ENCODE results near the gene CGRRF1. TPM values are rescaled to one million over a fixed set of nuclear protein-coding genes. Genes with fewer than 3 reads are reported as not detected.

CGRRF1 gene
- total and polyA plus RNA-seq, 2 of the 13 experiments (the other 11 are each of a cell fraction or from before 2014, with no cell fraction given) = 16.8 to 18.2 TPM

GRCh38 chr14:54556535-54556934 is 46.8 kb downstream of the CGRRF1 start (continued):
- no peak for TF ChIP-seq ZNF407 (CRISPR knock-in tag; IDR thresholded peaks at IDR 0.05; ENCODE audit: not compliant biosample characterization)
- no peak for TF ChIP-seq MIXL1 (CRISPR knock-in tag; IDR thresholded peaks at IDR 0.05)
- no peak for TF ChIP-seq CEBPZ (IDR thresholded peaks at IDR 0.05; ENCODE audit: low read length)
- TF ChIP-seq ZNF414 (CRISPR knock-in tag; IDR thresholded peaks at IDR 0.05) = no peak
- TF ChIP-seq ZFP37 (CRISPR knock-in tag; IDR thresholded peaks at IDR 0.05; ENCODE audit: borderline replicate concordance) = no peak
- no peak for TF ChIP-seq ZNF3 (CRISPR knock-in tag; IDR thresholded peaks at IDR 0.05)
- TF ChIP-seq ZNF879 (CRISPR knock-in tag; IDR thresholded peaks at IDR 0.05) = no peak
- TF ChIP-seq RARG (CRISPR knock-in tag; IDR thresholded peaks at IDR 0.05; ENCODE audit: low read depth) = no peak
- no peak for TF ChIP-seq NFATC3 (CRISPR knock-in tag; IDR thresholded peaks at IDR 0.05)
- TF ChIP-seq KAT7 (CRISPR knock-in tag; IDR thresholded peaks at IDR 0.05; ENCODE audit: borderline replicate concordance) = no peak
- TF ChIP-seq ZNF263 (CRISPR knock-in tag; IDR thresholded peaks at IDR 0.05) = no peak
- TF ChIP-seq ELF3 (CRISPR knock-in tag; IDR thresholded peaks at IDR 0.05) = no peak
- TF ChIP-seq ESRRA (CRISPR knock-in tag; IDR thresholded peaks at IDR 0.05; ENCODE audit: low read depth) = no peak
- no peak for TF ChIP-seq ZNF329 (CRISPR knock-in tag; IDR thresholded peaks at IDR 0.05; ENCODE audit: low read depth)
- TF ChIP-seq TIGD3 (CRISPR knock-in tag; IDR thresholded peaks at IDR 0.05; ENCODE audit: borderline replicate concordance) = no peak
- no peak for TF ChIP-seq ISX (CRISPR knock-in tag; conservative IDR thresholded peaks at IDR 0.05)
- no peak for TF ChIP-seq ZNF572 (CRISPR knock-in tag; IDR thresholded peaks at IDR 0.05)
- no peak for TF ChIP-seq NR1H2 (CRISPR knock-in tag; IDR thresholded peaks at IDR 0.05; ENCODE audit: borderline replicate concordance, low read depth)
- TF ChIP-seq NFKB2 (CRISPR knock-in tag; IDR thresholded peaks at IDR 0.05; ENCODE audit: borderline replicate concordance) = 0 out of 2 replicates have a peak, but pooled peaks have one; percentile 34

All from HepG2 (cell line).